Measurements from ENCODE around the gene EXOC3.
"Not testable (repeated sequence)": the region's sequence is repeated elsewhere in the genome, so short reads cannot be mapped to it uniquely, and the experiment has no call there.

The EXOC3 gene

DNA sequence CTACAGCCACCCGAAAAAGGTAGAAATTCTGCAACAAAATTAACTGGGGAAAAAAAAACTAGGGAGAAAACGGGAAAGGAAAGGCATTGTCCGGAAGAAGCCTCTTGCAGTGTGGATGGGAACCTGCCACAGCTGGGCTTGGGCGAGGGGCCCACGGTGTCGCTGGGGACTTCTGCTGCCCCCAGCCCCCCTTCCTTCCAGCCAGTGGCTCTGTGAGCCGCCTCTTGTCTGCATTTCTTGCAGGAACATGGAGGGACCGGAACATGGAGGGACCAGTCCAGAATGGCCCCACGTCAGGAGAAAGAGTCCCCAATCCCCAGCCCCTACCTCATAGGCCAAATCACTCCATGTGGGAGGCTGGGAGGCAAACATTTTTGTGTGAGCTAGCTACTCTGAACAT lies 36.9 kb upstream of the EXOC3 start:
- ChIA-PET CTCF (interaction anchor here (1.4 to 2.0 kb wide), 5 partner anchors 8 to 41 kb away, joined by 3 to 7 read pairs (median 4); no protein-coding TSS in a partner anchor), POLR2A (no interaction called here)
- TF ChIP-seq, protein P1, sequence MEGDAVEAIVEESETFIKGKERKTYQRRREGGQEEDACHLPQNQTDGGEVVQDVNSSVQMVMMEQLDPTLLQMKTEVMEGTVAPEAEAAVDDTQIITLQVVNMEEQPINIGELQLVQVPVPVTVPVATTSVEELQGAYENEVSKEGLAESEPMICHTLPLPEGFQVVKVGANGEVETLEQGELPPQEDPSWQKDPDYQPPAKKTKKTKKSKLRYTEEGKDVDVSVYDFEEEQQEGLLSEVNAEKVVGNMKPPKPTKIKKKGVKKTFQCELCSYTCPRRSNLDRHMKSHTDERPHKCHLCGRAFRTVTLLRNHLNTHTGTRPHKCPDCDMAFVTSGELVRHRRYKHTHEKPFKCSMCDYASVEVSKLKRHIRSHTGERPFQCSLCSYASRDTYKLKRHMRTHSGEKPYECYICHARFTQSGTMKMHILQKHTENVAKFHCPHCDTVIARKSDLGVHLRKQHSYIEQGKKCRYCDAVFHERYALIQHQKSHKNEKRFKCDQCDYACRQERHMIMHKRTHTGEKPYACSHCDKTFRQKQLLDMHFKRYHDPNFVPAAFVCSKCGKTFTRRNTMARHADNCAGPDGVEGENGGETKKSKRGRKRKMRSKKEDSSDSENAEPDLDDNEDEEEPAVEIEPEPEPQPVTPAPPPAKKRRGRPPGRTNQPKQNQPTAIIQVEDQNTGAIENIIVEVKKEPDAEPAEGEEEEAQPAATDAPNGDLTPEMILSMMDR (IDR thresholded peaks at IDR 0.05; ENCODE audit: insufficient read depth, low read length, missing control alignments): no peak
- no peak for DNase-seq (ENCODE audit: low read depth, low spot score)
- no peak overlapping the region for H3K4me3 ChIP-seq (ENCODE audit: low read depth, low read length)

DNA sequence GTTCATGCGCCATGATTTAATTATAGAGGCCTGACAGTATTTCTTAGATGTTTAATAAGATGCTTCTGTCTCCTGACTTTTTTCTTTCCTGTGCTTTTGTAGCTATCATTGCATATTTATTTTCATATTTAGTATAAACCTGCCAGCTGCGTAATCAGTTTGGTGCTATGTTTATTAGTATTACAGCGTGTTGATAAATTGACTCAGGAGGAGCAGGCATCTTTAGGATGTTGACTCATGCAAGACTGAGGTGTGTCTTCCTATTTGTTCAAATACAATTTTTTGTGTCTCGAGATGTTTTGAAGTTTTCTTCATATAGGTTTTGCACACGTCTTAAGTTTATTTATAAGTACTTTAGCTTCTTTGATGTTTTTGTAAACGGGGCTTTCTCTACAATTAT lies 35.9 kb upstream of the EXOC3 start:
- ChIA-PET CTCF (interaction anchor here (1.0 to 1.7 kb wide), 5 partner anchors 11 to 40 kb away, joined by 3 to 6 read pairs (median 4); no protein-coding TSS in a partner anchor), POLR2A (no interaction called here)
- TF ChIP-seq, protein P1 (IDR thresholded peaks at IDR 0.05; ENCODE audit: insufficient read depth, low read length, missing control alignments): no peak
- no peak for DNase-seq (ENCODE audit: low read depth, low spot score)
- no peak overlapping the region for H3K4me3 ChIP-seq (ENCODE audit: low read depth, low read length)

DNA sequence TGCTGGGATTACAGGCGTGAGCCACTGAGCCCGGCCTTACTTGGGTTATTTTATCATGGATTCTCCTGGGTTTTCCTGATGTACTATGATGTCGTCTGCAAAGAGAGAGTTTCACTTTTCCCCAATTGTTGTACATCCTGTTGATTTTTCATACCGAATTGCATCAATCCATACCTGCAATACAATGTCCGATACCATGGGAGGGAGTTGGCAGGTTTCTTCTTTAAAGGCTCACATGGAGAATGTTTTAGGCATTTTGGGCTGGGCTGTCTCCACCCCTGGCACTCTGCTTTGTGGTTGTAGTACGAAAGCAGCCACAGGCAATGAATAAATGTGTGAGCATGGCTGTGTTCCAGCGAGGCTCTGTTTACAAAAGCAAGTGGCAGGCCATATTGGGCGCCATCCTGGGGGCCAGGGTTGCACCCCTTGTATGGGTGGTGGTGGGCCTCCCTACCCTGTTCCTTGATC lies 35.1 kb upstream of the EXOC3 start:
- no peak overlapping the region for H3K4me3 ChIP-seq (ENCODE audit: low read depth, low read length)
- ChIA-PET CTCF (interaction anchor here (1.0 to 1.7 kb wide), 4 partner anchors 10 to 39 kb away, joined by 4 to 6 read pairs (median 4); no protein-coding TSS in a partner anchor), POLR2A (no interaction called here)
- TF ChIP-seq, protein P1 (IDR thresholded peaks at IDR 0.05; ENCODE audit: insufficient read depth, low read length, missing control alignments): no peak
- no peak for DNase-seq (ENCODE audit: low read depth, low spot score)

DNA sequence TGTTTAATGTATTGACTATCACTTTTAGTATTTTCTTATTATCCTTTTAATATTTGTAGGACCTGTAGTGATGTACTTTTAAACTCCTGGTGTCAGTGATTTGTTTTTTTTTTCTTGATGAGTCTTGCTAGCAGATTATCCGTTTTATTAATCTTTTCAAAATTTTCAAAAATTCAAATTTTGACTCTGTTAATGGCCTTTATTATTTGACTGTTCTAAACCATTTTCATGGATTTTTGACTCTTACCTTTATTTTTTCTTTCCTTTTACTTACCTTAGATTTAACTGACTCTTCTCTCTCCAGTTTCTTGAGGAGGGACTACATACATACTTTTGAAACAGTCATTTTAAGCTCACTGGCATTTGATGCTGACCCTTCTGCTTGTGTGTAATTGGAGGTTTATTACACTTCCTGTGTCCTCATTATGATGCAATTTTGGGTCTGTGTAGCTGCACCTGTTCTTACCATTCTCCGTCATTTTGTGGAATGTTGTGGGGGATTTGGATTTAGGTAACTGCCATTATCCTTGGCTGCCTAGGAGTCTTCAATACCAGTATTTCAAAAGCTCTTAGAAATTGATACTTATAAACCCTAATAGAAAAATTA lies 32.0 kb upstream of the EXOC3 start:
- CTCF ChIA-PET: interaction anchor here (1.0 to 1.1 kb wide), 2 partner anchors 14 to 95 kb away, joined by 3 read pairs; no protein-coding TSS in a partner anchor
- POLR2A ChIA-PET: no interaction called here
- H3K4me3 ChIP-seq (ENCODE audit: low read depth, low read length): no peak overlapping the region
- TF ChIP-seq, protein P1 (IDR thresholded peaks at IDR 0.05; ENCODE audit: insufficient read depth, low read length, missing control alignments): no peak
- DNase-seq (ENCODE audit: low read depth, low spot score): no peak

DNA sequence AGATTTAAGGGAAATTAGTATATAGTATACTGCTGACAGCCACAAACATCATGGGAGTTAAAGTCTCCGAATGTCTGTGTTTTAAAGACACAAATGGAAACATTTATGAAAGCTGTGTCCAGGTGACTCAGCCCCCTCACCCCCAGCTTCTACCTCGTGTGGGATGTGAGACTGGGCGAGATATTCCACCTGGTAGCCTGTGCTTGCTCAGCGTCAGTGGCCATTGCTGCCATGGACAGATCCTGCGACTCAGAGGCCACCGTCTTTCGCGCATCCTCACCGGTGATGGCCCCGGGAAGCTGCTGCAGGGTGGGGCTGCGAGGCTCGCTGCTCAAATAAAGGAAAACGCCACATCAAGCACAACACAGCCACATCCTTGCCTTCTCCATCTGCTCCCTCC lies 31.2 kb upstream of the EXOC3 start:
- ChIA-PET CTCF (interaction anchor here (1.0 kb wide), 1 partner anchor 8 kb away, joined by 3 read pairs; no protein-coding TSS in a partner anchor), POLR2A (no interaction called here)
- no peak overlapping the region for H3K4me3 ChIP-seq (ENCODE audit: low read depth, low read length)
- TF ChIP-seq, protein P1 (IDR thresholded peaks at IDR 0.05; ENCODE audit: insufficient read depth, low read length, missing control alignments): no peak
- no peak for DNase-seq (ENCODE audit: low read depth, low spot score)

DNA sequence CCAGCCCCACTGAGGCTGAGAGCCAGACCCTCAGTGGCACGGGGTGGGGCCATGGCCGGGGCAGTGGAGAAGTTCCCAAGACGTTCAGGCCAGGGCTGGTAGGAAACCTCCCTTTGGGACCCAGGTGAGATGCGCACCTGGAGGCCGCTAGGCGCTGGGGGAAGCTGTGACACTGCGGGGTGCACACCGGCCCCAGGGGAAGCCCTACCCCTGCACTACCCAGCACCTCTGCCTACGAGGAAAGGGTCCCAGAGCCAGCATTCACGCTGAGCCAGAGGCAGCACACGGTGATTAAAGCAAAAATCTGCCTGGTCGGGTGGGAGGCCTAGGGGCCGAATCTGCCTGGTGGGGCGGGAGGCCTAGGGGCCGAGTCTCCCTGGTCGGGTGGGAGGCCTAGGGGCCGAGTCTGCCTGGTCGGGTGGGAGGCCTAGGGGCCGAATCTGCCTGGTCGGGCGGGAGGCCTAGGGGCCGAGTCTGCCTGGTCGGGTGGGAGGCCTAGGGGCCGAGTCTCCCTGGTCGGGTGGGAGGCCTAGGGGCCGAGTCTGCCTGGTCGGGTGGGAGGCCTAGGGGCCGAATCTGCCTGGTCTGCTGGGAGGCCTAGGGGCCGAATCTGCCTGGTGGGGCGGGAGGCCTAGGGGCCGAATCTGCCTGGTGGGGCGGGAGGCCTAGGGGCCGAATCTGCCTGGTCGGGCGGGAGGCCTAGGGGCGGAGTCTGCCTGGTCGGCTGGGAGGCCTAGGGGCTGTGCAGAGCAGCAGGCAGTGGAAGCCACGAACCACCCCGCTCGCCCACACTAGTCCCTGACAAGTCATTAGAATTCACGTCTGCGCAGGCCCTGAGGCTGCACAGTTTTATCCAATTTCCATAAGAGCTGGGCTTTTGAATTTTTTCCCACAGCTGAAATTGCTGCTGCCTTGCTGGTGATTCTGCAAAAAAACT lies 27.7 kb upstream of the EXOC3 start:
- POLR2A ChIA-PET; H3K4me3 ChIP-seq (ENCODE audit: low read depth, low read length); DNase-seq (ENCODE audit: low read depth, low spot score): not testable (repeated sequence)
- CTCF ChIA-PET: interaction anchor here (2.0 kb wide), 1 partner anchor 10 kb away, joined by 7 read pairs; no protein-coding TSS in a partner anchor

Data from AG04449 (cell line).